ENCODE results near the gene EAF1. TPM values are rescaled to one million over a fixed set of nuclear protein-coding genes. Genes with fewer than 3 reads are reported as not detected.

EAF1 gene
- polyA plus RNA-seq, 1 donor from 2014 or later: 45.4 TPM

GRCh38 chr3:15429080-15429479, 1.7 kb downstream of the EAF1 start:
- Histone ChIP-seq H4K20me1 (ENCODE audit: insufficient read depth) (no peaks in the 10 kb centered on the region), H3K36me3 (ENCODE audit: insufficient read depth, low read length) (peaks cover 4% of the 10 kb centered on the region), H3K4me2 (ENCODE audit: low read length) (peak overlapping the region; percentile 79), H3K9ac (ENCODE audit: low read length) (peak overlapping the region; percentile 93), H3K4me3 (ENCODE audit: low read length) (peak overlapping the region; percentile 81), H3K9me3 (ENCODE audit: low read length) (no peaks in the 10 kb centered on the region), H2AFZ (ENCODE audit: low read depth, low read length) (no peak overlapping the region), H3K79me2 (replicated peaks; ENCODE audit: insufficient read depth, low read length) (peaks cover 48% of the 10 kb centered on the region), H3K27me3 (ENCODE audit: insufficient read depth, low read depth, low read length) (no peaks in the 10 kb centered on the region), H3K9me2 (ENCODE audit: insufficient read depth, low read length) (no peaks in the 10 kb centered on the region), H3K27ac (ENCODE audit: low read length) (no peak overlapping the region), H3F3A (ENCODE audit: insufficient read depth, low read length, poor library complexity, severe bottlenecking) (no peaks in the 10 kb centered on the region)
- no peak for TF ChIP-seq SMC3 (conservative IDR thresholded peaks at IDR 0.05; ENCODE audit: poor library complexity)
- TF ChIP-seq, protein P1, sequence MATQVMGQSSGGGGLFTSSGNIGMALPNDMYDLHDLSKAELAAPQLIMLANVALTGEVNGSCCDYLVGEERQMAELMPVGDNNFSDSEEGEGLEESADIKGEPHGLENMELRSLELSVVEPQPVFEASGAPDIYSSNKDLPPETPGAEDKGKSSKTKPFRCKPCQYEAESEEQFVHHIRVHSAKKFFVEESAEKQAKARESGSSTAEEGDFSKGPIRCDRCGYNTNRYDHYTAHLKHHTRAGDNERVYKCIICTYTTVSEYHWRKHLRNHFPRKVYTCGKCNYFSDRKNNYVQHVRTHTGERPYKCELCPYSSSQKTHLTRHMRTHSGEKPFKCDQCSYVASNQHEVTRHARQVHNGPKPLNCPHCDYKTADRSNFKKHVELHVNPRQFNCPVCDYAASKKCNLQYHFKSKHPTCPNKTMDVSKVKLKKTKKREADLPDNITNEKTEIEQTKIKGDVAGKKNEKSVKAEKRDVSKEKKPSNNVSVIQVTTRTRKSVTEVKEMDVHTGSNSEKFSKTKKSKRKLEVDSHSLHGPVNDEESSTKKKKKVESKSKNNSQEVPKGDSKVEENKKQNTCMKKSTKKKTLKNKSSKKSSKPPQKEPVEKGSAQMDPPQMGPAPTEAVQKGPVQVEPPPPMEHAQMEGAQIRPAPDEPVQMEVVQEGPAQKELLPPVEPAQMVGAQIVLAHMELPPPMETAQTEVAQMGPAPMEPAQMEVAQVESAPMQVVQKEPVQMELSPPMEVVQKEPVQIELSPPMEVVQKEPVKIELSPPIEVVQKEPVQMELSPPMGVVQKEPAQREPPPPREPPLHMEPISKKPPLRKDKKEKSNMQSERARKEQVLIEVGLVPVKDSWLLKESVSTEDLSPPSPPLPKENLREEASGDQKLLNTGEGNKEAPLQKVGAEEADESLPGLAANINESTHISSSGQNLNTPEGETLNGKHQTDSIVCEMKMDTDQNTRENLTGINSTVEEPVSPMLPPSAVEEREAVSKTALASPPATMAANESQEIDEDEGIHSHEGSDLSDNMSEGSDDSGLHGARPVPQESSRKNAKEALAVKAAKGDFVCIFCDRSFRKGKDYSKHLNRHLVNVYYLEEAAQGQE (IDR thresholded peaks at IDR 0.05; ENCODE audit: borderline replicate concordance): no peak

DNA sequence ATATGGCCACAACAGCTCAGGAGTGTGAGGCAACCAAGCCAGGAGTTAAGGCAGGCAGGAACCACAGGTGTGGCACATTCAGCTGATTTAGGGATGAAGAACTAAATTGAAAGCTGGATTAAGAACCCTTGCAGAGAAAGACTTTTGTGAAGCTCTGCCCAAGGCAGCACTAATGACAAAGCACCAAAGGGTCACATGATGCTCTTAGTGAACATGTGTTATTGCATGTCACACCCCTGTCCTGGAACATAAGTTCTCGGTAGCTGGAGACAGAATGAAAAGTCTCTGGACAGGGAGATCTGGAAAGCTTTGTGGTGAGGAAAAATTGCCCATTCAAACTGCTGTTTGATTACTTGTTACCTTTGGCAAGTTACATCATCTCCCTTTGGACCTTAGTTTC, 3.2 kb downstream of the EAF1 start:
- TF ChIP-seq POLR2AphosphoS5 (IDR thresholded peaks at IDR 0.05) (no peak), SMC3 (conservative IDR thresholded peaks at IDR 0.05; ENCODE audit: poor library complexity) (no peak), MXI1 (conservative IDR thresholded peaks at IDR 0.05; ENCODE audit: poor library complexity, severe bottlenecking) (no peak), EP300 (conservative IDR thresholded peaks at IDR 0.05; ENCODE audit: poor library complexity, severe bottlenecking) (no peak), CTCF (IDR thresholded peaks at IDR 0.05; ENCODE audit: poor library complexity, severe bottlenecking) (no peak)
- TF ChIP-seq, protein P1 (IDR thresholded peaks at IDR 0.05; ENCODE audit: borderline replicate concordance): no peak
- Histone ChIP-seq H2AFZ (ENCODE audit: low read depth, low read length) (no peak overlapping the region), H3K4me2 (ENCODE audit: low read length) (no peak overlapping the region), H3K9ac (ENCODE audit: low read length) (no peak overlapping the region), H3K36me3 (ENCODE audit: insufficient read depth, low read length) (peaks cover 4% of the 10 kb centered on the region), H3K9me2 (ENCODE audit: insufficient read depth, low read length) (no peaks in the 10 kb centered on the region), H3K4me3 (ENCODE audit: low read length) (no peak overlapping the region), H3K27ac (ENCODE audit: low read length) (no peak overlapping the region), H3F3A (ENCODE audit: insufficient read depth, low read length, poor library complexity, severe bottlenecking) (no peaks in the 10 kb centered on the region), H4K20me1 (ENCODE audit: insufficient read depth) (no peaks in the 10 kb centered on the region), H3K79me2 (replicated peaks; ENCODE audit: insufficient read depth, low read length) (peaks cover 44% of the 10 kb centered on the region), H3K27me3 (ENCODE audit: insufficient read depth, low read depth, low read length) (no peaks in the 10 kb centered on the region), H3K9me3 (ENCODE audit: low read length) (no peaks in the 10 kb centered on the region)
